HG02970 (cell line): ENCODE results near the gene RND3.
A peak's percentile ranks its signal among the peaks of the same experiment; 100 is the strongest.

Experiments used
- ATAC-seq: cut with Tn5 transposase; IDR thresholded peaks from one replicate; pipeline ENCODE4 v1.9.1; 2021; ENCODE audit warnings: mild to moderate bottlenecking, moderate library complexity, moderate number of reproducible peaks; ENCODE audit not compliant: unreplicated experiment, low FRiP score

Gene RND3

GRCh38 chr2:150487537-150488429 is at the start of gene RND3:
Gene RND3, minus strand, starts transcription at chr2:150487667. Its CDS starts 250 bp downstream, at chr2:150487417.
- ATAC-seq = no peak

- no peak for ATAC-seq
These were observed 47.7 kb upstream of the RND3 start for GRCh38 chr2:150535176-150535575.

GRCh38 chr2:150532879-150533278 is 45.4 kb upstream of the RND3 start:
- no peak for ATAC-seq

GRCh38 chr2:150532020-150532419 is 44.6 kb upstream of the RND3 start:
- no peak for ATAC-seq

GRCh38 chr2:150531591-150531990 is 44.1 kb upstream of the RND3 start:
- ATAC-seq = no peak

GRCh38 chr2:150530168-150530567 is 42.7 kb upstream of the RND3 start:
- ATAC-seq = no peak

GRCh38 chr2:150528861-150529801 is 41.7 kb upstream of the RND3 start:
- ATAC-seq = peak; percentile 91

- no peak for ATAC-seq
These were observed 39.4 kb upstream of the RND3 start for GRCh38 chr2:150526827-150527226.

GRCh38 chr2:150526006-150526405 is 38.5 kb upstream of the RND3 start:
- no peak for ATAC-seq

GRCh38 chr2:150522269-150522668 is 34.8 kb upstream of the RND3 start:
- ATAC-seq = no peak

- ATAC-seq = no peak
These were observed 33.6 kb upstream of the RND3 start for GRCh38 chr2:150520887-150521664.

GRCh38 chr2:150520033-150520432 is 32.6 kb upstream of the RND3 start:
- no peak for ATAC-seq

GRCh38 chr2:150517951-150518680 is 30.6 kb upstream of the RND3 start:
- ATAC-seq = no peak

- no peak for ATAC-seq
These were observed 26.2 kb upstream of the RND3 start for GRCh38 chr2:150513647-150514046.

- no peak for ATAC-seq
These were observed 21.1 kb upstream of the RND3 start for GRCh38 chr2:150508497-150509137.

- ATAC-seq = no peak
These were observed 19.6 kb upstream of the RND3 start for GRCh38 chr2:150507071-150507470.

GRCh38 chr2:150505178-150505577 is 17.7 kb upstream of the RND3 start:
- no peak for ATAC-seq

GRCh38 chr2:150495993-150496627 is 8.6 kb upstream of the RND3 start:
- no peak for ATAC-seq

GRCh38 chr2:150495001-150495400 is 7.5 kb upstream of the RND3 start:
- no peak for ATAC-seq
